SK-MEL-5 (cell line): Measurements from ENCODE around the gene NUP188. TPM values are rescaled to one million over a fixed set of nuclear protein-coding genes. Genes with fewer than 3 reads are reported as not detected.
"Not testable (repeated sequence)": the region's sequence is repeated elsewhere in the genome, so short reads cannot be mapped to it uniquely, and the experiment has no call there.

ENCODE experiments used
- DNase-seq: peaks from one replicate; pipeline ENCODE4 v3.0.0-alpha.2; 2016; ENCODE audit warnings: low read depth, low spot score
- in situ Hi-C: cut with HindIII; loops from 2 replicates; pipeline ENCODE4 v1.10.0; 2016; ENCODE audit warnings: low sequenced_read_pairs, high pct_unique_total_duplicates, low pct_unique_long_range_greater_than_20kb
- total RNA-seq: library from RNA; depleted of rRNA; stranded (reverse); fragments of >200 nt; shearing (Covaris generic); gene quantifications from 2 replicates; pipeline ENCODE4 v1.2.3, GENCODE V29; 2014

Gene NUP188
- total RNA-seq, 1 experiment from 2014 or later = 33.9 TPM

DNA sequence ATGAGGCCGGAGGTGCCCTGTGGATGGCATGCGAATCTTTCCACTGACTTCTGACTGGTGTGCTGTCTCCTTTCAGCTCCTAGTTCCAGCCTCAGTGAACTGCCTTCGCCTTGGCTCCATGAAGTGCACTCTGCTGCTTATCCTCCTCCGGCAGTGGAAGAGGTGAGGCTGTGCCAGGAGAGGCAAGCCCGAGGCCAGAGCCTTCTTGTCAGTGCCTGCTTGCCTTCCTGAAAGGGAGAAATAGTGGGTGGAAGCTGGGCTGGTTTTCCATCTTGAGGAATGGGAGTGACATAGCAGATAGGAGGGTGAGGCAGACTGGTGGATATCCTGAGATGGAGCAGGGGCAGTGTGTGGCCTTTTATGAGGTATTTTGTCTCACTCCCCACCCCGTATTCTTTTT, 51.0 kb downstream of the NUP188 start:
- in situ Hi-C loops = no loop called here
- no peak for DNase-seq

DNA sequence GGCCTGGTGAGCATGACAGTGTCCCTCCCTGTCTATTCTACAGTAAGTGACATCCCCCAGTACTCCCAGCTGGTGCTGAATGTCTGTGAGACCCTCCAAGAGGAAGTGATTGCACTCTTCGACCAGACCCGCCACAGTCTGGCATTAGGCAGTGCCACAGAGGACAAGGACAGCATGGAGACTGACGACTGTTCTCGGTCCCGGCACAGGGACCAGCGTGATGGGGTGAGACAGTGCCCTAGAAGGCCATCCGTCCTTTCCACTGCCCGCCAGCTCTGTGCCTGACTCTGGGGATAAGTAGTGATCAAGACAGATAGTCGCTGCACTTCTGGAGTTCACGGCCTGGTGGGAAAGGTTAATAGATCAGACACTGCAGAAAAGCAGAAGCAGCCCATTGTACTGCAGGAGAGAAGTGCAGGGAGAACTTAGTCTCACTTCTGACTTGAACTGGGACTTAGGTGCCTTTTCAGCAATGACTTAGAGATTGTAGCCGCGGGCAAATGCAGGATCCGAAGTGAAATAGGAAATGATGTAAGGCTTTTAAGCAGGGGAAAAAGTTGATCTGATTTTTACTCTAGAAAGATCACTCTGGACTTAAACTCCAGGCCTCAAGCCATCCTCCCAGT, 52.2 kb downstream of the NUP188 start:
- in situ Hi-C loops = no loop called here
- no peak for DNase-seq

DNA sequence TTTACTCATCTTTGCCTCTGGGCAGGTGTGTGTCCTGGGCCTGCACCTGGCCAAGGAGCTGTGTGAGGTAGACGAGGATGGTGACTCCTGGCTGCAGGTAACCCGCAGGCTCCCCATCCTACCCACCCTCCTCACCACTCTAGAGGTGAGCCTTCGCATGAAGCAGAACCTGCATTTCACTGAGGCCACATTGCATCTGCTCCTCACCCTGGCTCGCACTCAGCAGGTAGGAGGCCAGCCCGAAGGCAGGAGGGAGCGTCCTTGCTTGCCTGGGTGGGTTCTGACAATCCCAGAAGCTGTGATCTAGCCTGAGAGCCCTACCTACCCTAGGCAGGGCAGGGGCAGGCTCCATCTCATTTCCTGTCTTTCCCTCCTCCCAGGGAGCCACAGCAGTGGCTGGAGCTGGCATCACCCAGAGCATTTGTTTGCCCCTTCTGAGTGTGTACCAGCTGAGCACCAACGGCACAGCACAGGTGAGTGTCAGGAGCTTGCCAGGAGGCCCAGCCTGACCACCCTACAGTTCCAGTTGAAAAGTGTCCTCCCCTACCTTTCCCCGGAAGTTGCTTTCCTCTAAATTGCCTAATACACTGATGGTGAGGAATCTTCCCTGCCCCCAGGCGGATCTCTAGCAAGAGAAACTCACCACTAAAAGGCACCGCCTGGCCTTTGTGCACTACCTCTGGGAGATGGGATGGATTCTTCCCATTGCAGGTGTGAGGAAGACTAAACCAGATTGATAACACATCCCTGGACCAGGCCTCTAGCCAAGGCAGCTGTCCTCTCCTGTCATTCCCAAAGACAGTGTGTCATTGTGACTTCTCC, 54.2 kb downstream of the NUP188 start:
- in situ Hi-C loops = no loop called here
- DNase-seq = no peak

DNA sequence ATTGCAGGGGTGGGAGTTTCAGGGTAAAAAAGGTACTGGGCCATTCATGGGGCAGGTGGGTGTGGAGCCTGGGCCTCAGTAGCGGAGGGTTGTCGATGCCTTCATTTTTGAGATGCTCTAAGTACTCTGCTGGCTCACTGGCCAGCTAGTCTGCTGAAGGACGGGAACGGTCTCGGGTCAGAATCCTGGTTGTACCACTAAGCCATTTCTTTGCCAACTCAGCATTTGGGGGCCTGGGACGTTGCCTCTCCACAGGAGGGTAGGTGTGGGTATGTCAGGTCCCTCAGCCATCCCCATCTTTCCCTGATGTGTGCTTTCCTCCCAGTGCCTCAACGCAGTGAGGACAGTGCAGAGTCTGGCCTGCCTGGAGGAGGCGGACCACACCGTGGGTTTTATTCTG, 55.5 kb downstream of the NUP188 start:
- in situ Hi-C loops = no loop called here
- no peak for DNase-seq

DNA sequence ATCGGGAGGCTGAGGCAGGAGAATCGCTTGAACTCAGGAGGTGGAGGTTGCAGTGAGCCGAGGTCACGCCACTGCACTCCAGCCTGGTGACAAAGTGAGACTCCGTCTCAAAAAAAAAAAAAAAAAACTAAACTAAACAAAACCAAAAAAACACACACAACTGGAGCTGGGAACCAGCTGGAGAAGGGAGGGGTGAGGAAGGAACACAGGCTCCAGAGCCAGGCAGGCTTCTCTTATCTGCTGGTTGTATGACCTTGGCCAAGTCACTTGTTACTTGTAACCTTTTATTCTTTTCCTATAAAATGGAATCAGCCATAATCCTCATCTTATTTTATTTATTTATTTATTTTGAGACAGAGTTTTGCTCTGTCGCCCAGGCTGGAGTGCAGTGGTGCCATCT, 56.7 kb downstream of the NUP188 start:
- DNase-seq, in situ Hi-C loops: not testable (repeated sequence)

DNA sequence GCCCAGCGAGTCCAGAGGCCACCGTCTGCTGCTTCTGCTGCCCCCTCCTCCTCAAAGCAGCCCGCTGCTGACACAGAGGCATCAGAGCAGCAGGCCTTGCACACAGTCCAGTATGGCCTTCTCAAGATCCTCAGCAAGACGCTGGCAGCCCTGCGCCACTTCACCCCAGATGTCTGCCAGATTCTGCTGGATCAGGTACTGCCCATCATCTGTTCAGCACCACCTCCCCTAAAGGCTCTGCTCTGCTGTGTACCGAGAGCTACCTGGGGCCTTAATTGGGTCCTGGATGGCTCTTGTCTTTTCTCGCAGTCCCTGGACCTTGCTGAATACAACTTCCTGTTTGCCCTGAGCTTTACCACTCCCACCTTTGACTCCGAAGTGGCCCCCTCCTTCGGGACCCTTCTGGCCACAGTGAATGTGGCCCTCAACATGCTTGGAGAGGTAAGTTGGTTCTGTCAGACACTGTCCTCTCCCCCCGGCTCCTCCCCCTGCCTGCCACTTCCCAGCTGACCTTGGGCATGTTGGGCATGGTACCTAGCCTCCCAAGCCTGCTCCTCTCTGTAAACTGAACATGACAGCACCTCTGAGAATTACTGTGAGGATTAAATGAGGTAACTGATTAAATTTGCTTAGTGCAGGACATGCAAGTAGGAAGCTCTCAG, 58.0 kb downstream of the NUP188 start:
- no peak for DNase-seq
- in situ Hi-C loops = no loop called here

DNA sequence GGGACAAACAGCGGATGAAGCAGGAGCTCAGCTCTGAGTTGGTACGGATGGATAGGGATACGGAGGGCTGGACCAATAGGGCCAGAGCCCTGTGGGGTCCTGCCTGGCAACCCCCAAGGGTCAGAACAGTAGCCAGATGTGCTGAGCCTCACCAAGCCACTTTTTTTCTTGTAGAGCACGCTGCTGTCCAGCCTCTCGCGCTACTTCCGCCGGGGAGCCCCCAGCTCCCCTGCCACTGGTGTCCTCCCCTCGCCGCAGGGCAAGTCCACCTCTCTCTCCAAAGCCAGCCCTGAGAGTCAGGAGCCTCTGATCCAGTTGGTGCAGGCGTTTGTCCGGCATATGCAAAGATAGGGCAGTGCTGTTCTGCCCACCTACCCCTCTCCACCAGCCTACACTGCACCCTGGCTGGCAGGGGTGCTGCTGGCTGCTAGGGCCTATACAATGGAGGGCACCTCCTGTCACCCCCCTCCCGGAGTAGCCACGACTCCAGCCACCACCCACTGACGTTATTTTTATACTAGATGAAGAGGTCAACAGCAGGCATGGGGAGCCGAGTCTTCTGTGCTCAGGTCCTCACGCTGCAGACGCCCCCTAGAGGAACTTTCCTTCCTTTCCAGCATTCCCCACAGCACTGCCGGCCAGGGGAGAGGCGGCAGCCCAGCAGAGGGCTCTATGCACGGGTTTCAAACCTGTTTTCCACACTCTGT, 59.0 kb downstream of the NUP188 start:
- peak; percentile 81 for DNase-seq
- in situ Hi-C loops = no loop called here

DNA sequence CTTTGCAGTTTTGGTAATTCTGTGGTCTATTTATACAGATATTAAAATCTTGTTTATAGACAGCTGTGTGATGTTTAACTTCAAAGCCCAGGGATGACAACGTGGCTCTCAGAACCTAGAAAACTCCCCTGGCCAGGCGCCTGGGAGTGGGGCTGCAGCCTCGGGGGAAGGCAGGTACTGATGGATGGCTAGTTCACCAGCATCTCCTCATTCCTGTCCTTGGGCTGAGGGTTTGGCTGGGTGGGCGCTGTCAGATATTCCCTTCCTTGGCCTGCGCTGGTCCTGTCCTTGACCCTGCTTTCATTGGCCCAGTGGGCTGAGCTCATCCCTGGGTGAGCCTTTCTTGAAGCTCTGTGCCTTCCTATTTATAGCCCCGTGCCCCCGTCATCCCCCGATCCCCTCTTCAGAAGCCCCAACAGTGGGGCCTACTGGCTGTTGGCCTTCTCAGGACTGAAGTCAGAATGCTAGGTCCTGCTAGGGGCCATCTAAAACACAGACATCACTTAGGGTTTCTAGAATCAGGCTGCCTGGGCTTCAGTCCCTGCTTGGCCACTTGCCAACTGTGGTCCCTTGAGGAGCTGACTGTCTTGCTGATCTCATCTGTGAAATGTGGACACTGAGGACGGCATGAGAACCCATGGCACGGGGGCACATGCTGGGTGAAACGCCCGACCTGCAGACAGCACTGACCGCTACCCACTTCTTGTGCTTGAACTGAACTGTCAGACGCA, 59.7 kb downstream of the NUP188 start:
- in situ Hi-C loops = no loop called here
- no peak for DNase-seq

DNA sequence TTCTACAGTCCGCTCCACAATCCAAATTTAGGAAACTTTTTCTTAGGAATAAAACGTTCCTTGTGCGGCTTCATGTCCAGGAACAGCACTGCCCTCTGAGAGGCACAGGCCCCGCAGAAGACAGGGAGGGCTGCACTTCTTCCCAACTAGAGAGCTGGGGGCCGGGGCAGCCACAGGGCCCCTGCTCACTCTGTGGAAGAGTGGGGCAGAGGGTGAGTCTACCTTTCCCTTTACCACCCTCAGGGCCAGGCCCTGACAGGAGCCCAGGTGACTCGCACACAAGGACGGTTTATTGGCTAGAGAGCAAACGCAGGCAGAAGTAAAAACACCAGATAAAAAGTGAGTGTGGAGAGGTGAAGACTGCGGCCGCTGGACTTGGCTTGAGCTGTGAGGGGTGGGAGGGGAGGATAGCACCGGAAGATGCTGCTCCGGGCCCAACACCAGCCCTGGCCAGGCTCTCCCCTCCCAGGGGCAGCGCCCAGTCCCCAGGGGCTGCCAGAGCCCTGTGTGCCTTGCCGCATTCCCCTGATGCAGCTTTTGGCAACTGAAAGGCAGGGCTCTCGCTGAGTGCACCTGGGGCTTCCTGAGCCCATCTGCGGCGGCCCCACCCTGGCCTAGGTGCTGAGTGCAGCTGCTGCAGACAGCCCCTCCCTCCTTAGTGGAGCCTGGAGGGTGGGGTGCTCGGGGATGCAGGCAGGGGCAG, 60.4 kb downstream of the NUP188 start:
- in situ Hi-C loops = no loop called here
- no peak for DNase-seq

DNA sequence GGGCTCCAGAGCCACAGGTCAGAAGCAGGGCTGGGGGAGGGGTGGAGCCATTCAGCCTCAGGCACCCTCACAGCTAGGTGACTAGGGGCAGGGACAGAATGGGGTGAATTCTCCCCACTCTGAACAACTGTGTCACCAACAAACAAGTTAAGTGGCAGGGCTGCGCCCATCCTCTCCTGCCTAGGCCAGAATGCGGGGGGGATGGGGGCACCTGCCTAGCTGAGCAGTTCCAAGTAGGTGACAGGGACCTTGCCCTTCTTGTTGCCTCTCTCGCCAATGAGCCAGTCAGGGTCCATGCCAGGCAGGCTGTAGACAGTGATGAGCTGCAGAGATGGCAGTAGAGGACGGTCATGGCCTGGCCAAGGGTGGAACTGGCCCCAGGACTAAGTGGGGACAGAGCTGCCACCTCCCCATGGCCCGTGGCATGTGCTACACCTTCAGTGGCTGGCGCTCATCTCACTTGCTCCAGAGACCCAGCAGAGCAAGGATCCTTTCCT, 61.0 kb downstream of the NUP188 start:
- no peak for DNase-seq
- in situ Hi-C loops = no loop called here

DNA sequence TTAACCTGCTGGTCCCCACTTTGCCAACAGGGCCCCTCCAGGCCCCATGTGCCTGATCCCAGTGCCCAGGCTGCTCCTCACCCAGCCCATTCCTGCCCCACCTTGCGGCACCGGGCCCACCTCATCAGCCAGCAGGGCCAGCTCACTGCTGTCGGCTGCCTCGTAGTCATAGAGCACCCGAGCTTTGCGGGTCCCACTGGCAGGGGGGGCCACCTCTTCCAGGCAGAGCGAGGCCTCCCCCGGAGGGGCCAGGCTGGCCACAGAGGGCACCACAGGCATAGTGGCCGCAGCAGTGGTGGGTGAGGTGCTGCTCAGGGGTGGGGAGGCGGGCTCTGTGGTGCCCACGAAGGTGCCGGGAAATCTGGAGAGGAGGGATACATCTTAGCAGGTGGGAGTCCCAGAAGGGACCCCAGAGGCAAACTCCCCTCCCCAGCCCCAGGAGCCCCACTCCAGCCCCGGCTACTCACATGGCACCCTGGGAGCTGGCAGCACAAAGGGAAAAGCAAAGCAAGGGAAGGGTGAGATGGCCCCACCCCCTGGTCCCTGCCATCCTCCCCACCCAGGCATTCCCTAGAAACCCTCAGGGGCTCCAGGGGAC, 61.6 kb downstream of the NUP188 start:
- in situ Hi-C loops = no loop called here
- DNase-seq = no peak

DNA sequence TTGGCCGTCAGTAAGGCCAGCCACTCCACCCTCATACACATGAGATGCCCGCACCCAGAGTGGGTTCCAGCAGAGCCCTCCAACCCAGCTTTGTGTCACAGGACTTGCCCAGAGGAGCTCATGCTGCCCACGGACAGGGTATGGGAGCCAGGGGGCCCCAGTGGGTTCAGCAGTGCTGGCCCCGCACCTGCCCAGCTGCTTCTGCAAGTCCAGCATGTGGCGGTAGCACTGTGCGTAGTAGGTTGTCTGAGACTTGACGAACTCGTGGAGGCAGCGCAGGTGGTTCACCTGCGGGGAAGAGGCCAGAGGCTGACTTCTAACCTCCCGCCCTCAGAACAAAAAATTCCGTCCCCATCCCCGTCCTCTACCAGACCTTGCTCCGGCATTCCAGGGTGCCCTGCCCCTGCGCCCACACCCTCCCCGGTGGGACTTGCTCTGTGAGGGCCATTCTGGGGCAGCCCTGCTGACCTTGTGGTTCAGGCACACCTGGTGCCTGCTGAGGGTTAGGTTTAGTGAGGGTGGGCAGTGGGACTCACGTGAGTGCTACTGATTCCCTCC, 62.2 kb downstream of the NUP188 start:
- in situ Hi-C loops = no loop called here
- DNase-seq = no peak

DNA sequence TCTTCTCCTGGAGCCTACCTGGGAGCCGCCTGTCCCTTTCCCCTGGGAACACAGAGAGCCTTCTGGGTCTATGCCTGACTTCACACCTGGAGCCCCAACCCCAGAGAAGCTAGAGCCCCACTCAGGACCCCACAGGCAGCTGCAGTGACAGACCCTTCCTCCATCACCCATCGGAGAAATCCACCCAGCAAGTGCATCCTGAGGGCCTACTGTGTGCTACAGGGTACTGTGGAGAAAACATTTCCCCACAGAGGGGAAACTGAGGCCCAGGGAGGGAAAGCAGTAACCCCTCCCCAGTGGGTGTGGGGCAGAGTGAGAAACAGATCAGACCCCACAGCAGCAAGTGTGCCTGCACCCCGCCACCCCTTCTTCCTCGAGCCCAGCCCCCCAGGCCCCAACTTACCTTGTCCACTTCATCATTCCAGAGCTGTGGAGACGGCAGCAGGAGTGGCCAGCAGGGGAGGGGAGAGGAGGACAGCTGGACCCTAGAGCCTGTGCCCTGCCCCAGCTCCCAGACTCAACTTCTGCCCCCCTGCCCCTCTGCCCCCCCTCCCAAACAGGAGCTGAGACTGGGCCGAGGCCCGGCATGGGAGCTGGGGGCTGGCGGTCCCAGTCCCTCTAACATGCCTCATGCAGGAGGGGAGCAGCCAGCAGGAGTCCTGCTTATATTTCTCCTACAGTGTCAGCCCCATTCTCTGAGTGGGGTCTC, 62.9 kb downstream of the NUP188 start:
- DNase-seq = no peak
- in situ Hi-C loops = no loop called here

DNA sequence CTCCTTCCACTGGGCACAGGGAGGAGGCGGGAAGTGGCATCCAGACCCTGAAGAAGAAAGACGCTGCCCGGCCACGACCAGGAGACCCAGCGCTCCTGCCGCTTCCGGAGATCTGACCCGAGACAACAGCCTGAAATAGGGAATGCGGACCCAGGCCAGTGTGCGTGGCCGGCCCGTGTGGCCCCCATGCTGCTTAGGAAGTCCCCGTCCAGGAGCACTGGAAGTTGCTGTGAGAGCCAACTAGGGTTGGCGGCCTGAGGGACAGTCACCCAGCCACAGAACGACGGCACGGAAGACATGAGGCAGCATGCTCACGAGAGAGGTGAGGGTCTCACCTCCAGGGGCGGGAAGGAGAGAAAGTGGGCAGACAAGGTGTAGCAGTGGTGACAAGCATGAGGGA, 63.7 kb downstream of the NUP188 start:
- no peak for DNase-seq
- in situ Hi-C loops = no loop called here

DNA sequence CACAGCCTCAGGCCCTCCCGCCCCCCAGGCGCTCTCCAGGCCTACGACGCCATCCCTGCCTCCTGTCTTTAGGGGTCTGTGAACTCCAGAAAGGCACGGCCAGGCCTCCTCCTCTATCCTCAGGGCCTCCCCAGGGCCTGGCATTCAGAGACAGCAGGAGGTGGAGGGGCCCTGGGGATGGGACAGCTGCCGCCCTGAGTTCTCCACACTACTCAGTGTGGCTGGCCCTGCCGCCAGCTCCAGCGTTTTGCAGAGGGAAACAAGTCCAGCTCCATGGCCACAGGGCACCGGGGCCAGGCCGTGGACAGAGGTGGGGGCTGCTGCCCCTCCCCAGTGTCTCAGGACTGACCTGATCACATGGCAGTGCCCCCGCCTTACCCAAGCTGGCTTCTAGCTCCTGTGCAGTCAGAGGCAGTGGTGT, 64.3 kb downstream of the NUP188 start:
- in situ Hi-C loops = no loop called here
- no peak for DNase-seq

DNA sequence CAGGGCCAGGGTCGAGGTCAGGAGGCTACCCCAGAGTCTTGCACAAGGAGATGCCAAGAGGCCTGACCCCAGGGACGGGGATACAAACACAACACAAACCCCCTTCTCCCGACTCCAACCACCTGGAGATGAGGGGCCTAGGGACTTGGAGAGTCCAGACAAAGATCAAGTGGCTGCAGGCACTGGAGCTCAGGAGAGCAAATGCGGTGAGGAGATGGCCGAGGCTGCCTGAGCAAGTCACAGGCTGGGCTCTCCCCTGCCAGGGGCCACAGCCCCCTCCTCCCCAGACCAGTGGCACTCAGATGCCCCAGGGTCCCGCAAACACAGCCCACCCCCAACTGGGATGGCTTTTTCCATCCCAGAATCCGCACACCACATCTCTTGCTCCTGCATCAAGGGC, 64.8 kb downstream of the NUP188 start:
- in situ Hi-C loops = no loop called here
- no peak for DNase-seq
